Ectodermal cell (in vitro differentiated cells): ENCODE measurements around the gene CENPU.

Source experiments
- H3K27ac ChIP-seq: 2 replicates; pipeline ENCODE4 v1.7.0; 2013; ENCODE audit warnings: mild to moderate bottlenecking, low read depth, low read length; ENCODE audit not compliant: insufficient read depth, poor library complexity, severe bottlenecking
- H3K27me3 ChIP-seq: 2 replicates; pipeline ENCODE4 v1.7.0; 2013; ENCODE audit warnings: mild to moderate bottlenecking, low read length; ENCODE audit not compliant: insufficient read depth, control insufficient read depth, poor library complexity, severe bottlenecking
- H3K36me3 ChIP-seq: one replicate; pipeline ENCODE4 v1.7.0; 2013; ENCODE audit warnings: low read length; ENCODE audit not compliant: control insufficient read depth, insufficient read depth
- H3K4me1 ChIP-seq: one replicate; pipeline ENCODE4 v1.7.0; 2013; ENCODE audit warnings: low read length; ENCODE audit not compliant: control insufficient read depth, insufficient read depth
- H3K4me3 ChIP-seq: 2 replicates; pipeline ENCODE4 v1.7.0; 2013; ENCODE audit warnings: low read depth, low read length, control low read depth; ENCODE audit not compliant: insufficient read depth
- H3K9me3 ChIP-seq: 2 replicates; pipeline ENCODE4 v1.7.0; 2013; ENCODE audit warnings: mild to moderate bottlenecking, low read length, moderate library complexity; ENCODE audit not compliant: control insufficient read depth
- WGBS, 2 experiments: methylation state at CpG; one replicate each; pipeline ENCODE4 v1.1.7; 2013; ENCODE audit warnings: missing lambda C conversion rate in 2 of 2; 5-methylcytosine and 5-hydroxymethylcytosine counted together

The CENPU gene

DNA sequence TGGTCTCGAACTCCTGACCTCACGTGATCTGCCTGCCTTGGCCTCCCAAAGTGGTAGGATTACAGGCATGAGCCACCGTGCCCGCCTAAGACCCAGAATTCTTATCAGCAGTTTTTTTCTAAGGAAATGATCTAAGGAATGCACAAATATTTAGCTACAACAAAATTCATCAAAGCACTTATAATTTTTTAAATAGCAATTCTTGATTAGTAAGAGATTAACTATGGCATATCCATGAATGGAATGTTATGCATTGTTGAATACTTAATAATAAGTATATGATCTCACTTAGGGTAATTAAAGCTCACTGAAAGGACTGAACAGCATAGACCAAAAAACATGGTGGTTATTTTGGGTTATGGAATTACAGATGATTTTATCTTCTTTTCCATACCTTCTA lies 18.4 kb downstream of the CENPU start:
- Histone ChIP-seq H3K27ac (no peak overlapping the region), H3K4me1 (no peaks in the 10 kb centered on the region), H3K36me3 (peaks cover 22% of the 10 kb centered on the region), H3K27me3 (no peaks in the 10 kb centered on the region), H3K9me3 (no peaks in the 10 kb centered on the region), H3K4me3 (no peak overlapping the region)
- 98% methylated on average over 4 of the region's 4 CpGs for WGBS, 2 experiments

DNA sequence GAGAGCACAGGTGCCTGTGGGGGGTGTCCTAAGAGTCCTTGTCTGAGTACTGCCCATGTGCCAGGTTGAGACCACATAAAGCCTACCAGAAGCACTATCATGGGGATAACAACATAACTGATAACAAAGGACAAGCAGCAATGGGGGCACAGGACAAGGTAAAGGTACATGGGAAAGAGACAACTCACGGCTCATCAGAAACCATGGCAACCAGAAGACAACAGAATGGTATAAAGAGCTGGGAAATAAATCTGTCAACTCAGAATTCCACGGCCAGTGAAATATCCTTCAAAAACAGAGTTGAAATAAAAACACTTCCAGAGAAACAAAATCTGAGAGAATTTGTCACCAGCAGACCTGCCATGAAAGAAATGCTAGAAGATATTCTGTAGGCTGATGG lies 20.0 kb downstream of the CENPU start:
- Histone ChIP-seq H3K36me3 (peaks cover 21% of the 10 kb centered on the region), H3K27me3 (no peaks in the 10 kb centered on the region), H3K4me1 (no peaks in the 10 kb centered on the region), H3K9me3 (no peaks in the 10 kb centered on the region), H3K27ac (no peak overlapping the region), H3K4me3 (no peak overlapping the region)
- 44 to 45% methylated on average over 2 of the region's 2 CpGs for WGBS, 2 experiments

DNA sequence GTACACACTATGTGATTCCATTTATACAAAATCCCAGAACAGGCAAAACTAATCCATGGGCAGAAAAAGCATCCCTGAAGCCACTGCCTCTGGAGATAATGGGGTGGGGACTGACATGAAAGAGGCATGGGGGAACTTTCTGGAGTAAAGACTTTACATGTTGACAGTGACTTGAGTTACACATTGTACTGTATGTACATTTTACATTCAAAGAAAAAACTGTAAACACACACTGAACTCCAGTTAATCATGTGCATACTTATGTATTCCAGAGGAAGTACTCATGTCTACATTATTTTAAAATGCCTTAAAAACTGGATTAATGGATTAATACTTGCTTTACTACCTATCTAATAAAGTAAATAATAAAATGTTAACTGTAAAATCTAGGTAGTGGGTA lies 21.6 kb downstream of the CENPU start:
- no peaks in the 10 kb centered on the region for H3K9me3 ChIP-seq
- no peak overlapping the region for H3K27ac ChIP-seq
- H3K27me3 ChIP-seq: no peaks in the 10 kb centered on the region
- H3K4me3 ChIP-seq: no peak overlapping the region
- peaks cover 19% of the 10 kb centered on the region for H3K36me3 ChIP-seq
- H3K4me1 ChIP-seq: no peaks in the 10 kb centered on the region

DNA sequence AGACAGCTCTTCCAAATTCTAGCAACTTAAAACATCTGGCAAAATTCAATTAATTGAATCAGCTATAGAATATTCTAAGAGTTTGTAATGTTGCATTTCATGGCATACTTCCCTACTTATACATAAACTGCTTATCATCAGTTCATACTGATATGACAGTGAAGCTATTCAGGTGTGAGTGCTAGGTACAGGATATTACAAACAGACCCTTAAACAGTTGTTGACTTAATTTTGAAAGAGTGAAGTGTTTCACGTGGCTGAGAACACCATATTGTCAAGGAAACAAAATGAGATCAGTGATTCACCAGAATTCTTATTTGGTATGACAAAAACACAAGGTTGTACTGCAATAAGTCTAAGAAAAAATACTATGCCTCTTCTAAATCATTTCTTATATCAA lies 27.4 kb downstream of the CENPU start:
- Histone ChIP-seq H3K4me1 (no peaks in the 10 kb centered on the region), H3K27ac (no peak overlapping the region), H3K4me3 (no peak overlapping the region), H3K27me3 (no peaks in the 10 kb centered on the region), H3K36me3 (peaks cover 39% of the 10 kb centered on the region), H3K9me3 (no peaks in the 10 kb centered on the region)
- 91 to 100% methylated on average over 1 of the region's 1 CpG for WGBS, 2 experiments

DNA sequence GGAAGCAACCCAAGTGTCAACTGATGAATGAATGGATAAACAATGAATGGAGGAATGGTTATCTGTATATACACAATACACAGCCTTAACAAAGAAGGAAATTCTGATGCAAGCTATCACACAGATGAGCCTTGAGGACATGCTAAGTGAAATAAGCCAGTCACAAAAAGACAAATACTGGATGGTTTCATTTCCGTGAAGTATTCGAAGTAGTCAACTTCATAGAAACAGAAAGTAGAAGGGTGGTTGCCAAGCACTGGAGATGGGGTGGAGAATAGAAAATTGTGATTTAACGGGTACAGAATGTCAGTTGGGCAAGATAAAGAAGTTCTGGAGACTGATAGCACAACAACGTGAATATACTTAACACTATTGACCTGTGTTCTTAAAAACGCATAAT lies 28.2 kb downstream of the CENPU start:
- no peak overlapping the region for H3K27ac ChIP-seq
- H3K27me3 ChIP-seq: no peaks in the 10 kb centered on the region
- H3K4me1 ChIP-seq: no peaks in the 10 kb centered on the region
- H3K36me3 ChIP-seq: peaks cover 42% of the 10 kb centered on the region
- H3K9me3 ChIP-seq: no peaks in the 10 kb centered on the region
- WGBS, 2 experiments: 96 to 97% methylated on average over 3 to 5 of the region's 5 CpGs
- H3K4me3 ChIP-seq: no peak overlapping the region

DNA sequence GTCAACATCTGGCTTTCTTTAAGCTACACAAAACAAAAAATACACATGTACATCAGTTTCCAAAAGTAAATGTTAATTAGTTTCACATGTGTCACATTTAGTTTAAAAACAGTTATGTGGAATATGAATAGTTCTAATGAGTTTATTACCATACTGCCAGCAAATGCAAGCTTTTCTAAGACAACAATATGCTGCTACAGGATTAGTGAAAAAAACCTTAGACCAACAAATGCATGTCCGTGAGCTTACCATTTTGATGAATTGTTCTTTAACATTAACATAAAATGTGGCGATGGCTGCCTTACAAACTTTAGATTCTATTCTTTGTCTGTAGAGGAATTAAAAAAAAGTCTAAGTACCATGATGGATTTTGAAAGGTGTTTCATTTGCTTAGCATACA lies 31.8 kb downstream of the CENPU start:
- Histone ChIP-seq H3K36me3 (peaks cover 37% of the 10 kb centered on the region), H3K4me1 (no peaks in the 10 kb centered on the region), H3K9me3 (no peaks in the 10 kb centered on the region), H3K27me3 (no peaks in the 10 kb centered on the region), H3K27ac (no peak overlapping the region), H3K4me3 (no peak overlapping the region)
- WGBS, 2 experiments: 100% methylated on average over 2 of the region's 2 CpGs

DNA sequence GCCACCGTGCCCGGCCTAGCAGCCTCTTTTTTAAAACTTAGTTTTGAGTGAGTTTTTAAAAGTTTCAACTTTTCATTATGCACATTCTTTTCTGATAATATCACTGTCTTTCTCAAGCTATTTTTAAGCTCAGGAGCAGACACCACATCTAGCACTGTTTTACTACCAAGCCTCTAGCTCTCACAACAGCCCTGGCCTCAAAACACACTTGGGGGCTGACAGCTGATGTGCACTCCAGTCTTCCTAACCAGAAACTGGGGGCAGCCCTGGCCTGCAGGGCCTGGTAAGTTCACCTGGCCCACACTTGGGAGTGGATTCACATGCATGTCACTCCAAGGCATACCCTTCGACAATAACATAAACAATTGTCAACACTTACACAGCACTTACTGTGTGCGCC lies 34.0 kb downstream of the CENPU start:
- Histone ChIP-seq H3K9me3 (no peaks in the 10 kb centered on the region), H3K27me3 (no peaks in the 10 kb centered on the region), H3K4me3 (no peak overlapping the region), H3K27ac (no peak overlapping the region), H3K36me3 (peaks cover 32% of the 10 kb centered on the region), H3K4me1 (no peaks in the 10 kb centered on the region)
- 94 to 99% methylated on average over 3 to 4 of the region's 4 CpGs for WGBS, 2 experiments

DNA sequence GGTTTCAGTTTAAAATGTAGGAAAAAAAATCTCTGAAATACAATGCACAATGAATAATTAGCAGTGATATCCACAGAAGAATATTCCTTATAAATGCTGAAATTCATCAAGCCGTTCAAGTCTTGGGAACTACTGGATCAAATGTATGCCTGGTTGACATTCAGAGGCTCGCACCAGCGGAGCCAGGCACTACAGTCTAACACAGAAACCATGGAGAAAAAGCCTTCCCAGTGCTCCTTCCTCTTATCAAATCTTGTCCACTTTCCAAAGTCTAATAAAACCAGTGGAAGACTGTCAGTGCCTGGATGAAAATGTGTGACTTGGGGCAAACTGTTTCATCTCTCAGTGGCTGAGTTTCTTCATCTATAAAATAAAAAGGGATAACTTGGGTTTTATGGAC lies 35.9 kb downstream of the CENPU start:
- WGBS, 2 experiments: 97 to 99% methylated on average over 3 of the region's 3 CpGs
- no peaks in the 10 kb centered on the region for H3K27me3 ChIP-seq
- peaks cover 29% of the 10 kb centered on the region for H3K36me3 ChIP-seq
- no peaks in the 10 kb centered on the region for H3K4me1 ChIP-seq
- H3K4me3 ChIP-seq: no peak overlapping the region
- no peak overlapping the region for H3K27ac ChIP-seq
- H3K9me3 ChIP-seq: no peaks in the 10 kb centered on the region

DNA sequence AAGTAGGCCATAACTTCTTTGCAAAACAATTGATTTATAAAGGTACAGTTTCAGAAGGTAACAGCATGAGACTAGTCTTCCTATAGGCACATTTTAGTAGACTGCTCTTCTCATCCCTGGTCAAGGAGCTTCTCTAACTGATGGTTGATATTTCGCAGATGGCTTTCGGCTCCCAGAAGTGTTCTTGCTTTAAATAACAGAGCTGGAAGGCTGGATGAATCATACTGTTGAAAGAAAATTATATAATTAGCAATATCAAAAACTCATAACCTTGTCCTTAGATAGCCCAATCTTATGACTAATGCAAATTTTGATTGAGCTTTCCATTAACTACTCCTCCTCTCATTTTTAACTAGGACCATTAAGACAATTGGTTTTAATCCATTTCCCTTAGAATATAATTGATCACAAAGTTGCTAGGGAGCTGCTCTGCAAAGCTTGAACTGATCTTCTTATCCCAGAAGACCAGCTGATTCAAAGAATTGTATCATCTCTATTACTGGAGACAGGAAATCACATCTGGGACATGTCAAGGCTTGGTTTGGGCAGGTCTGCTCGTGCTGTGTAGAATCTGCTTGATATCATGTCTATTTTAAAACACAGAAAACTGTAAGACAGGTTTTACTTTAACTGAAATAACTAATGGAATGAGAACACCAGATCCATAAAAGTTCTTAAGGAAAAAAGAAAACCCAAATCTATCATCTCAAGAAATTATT lies 38.6 kb downstream of the CENPU start:
- Histone ChIP-seq H3K4me3 (no peak overlapping the region), H3K4me1 (no peaks in the 10 kb centered on the region), H3K9me3 (no peaks in the 10 kb centered on the region), H3K36me3 (peaks cover 22% of the 10 kb centered on the region), H3K27ac (no peak overlapping the region), H3K27me3 (no peaks in the 10 kb centered on the region)
- 88 to 100% methylated on average over 2 to 3 of the region's 3 CpGs for WGBS, 2 experiments

DNA sequence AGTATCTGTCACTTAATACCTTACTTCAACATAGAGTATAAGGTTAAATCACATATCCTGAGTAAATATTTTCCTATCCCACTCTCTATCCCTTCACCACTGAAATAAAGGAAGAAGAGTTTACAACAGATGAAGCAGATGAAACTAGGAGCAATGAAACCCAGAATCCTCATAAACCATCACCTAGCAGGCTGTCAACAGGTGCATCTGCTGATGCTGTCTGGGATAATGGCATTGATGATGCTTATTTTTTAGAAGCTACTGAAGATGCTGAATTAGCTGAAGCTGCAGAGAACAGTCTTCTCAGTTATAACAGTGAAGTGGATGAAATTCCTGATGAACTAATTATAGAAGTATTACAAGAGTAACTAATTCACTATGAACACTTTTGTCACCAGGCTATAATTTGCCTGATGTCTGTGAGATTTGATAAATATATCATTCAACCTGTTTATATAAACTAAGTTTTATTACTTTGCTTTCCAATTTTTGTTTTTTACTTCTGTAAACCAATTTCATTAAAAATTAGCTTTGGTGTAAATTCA lies 39.4 kb downstream of the CENPU start:
- H3K36me3 ChIP-seq: peaks cover 18% of the 10 kb centered on the region
- no peaks in the 10 kb centered on the region for H3K9me3 ChIP-seq
- H3K4me3 ChIP-seq: no peak overlapping the region

DNA sequence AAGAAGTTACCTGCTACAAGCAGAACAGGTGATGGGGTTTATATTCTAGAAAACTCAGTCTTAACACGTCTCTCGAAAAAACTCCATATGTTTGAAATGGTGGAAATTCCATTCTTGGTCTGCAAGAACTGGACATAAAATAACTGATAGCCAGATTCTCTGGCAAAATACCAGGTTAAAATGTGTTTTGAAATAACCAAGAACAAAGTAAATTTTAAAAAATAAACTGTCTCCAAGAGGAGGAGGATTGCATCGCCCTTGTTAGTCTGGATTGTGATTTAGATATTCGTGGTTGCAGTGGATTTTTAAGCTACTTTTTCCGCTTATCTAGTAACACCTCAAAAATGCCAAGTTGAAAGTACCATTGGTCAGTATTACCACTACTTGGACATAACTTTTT lies 40.8 kb downstream of the CENPU start:
- Histone ChIP-seq H3K36me3 (peaks cover 18% of the 10 kb centered on the region), H3K4me1 (no peaks in the 10 kb centered on the region), H3K27ac (no peak overlapping the region), H3K9me3 (no peaks in the 10 kb centered on the region), H3K4me3 (no peak overlapping the region), H3K27me3 (no peaks in the 10 kb centered on the region)
- 92 to 94% methylated on average over 5 of the region's 5 CpGs for WGBS, 2 experiments

More for the DNA sequence above, 39.4 kb downstream of the CENPU start:
- Histone ChIP-seq H3K27ac (no peak overlapping the region), H3K27me3 (no peaks in the 10 kb centered on the region), H3K4me1 (no peaks in the 10 kb centered on the region)
